GM19043 (cell line): ENCODE data around the gene FREM3.

Experiments
- ATAC-seq: cut with Tn5 transposase; IDR thresholded peaks from one replicate; pipeline ENCODE4 v1.9.1; 2021; ENCODE audit warnings: low read depth; ENCODE audit not compliant: unreplicated experiment

Gene FREM3

GRCh38 chr4:143668930-143669552 is 31.4 kb downstream of the FREM3 start:
- ATAC-seq: peak; percentile 92

- no peak for ATAC-seq
Observed at GRCh38 chr4:143667461-143667860, 33.0 kb downstream of the FREM3 start.

GRCh38 chr4:143658336-143658735 is 42.1 kb downstream of the FREM3 start:
- no peak for ATAC-seq

GRCh38 chr4:143654571-143654970 is 45.9 kb downstream of the FREM3 start:
- ATAC-seq: no peak

GRCh38 chr4:143653031-143653430 is 47.4 kb downstream of the FREM3 start:
- ATAC-seq: no peak

- ATAC-seq: no peak
Observed at GRCh38 chr4:143643399-143643798, 57.1 kb downstream of the FREM3 start.

- ATAC-seq: no peak
Observed at GRCh38 chr4:143642611-143643010, 57.9 kb downstream of the FREM3 start.

- no peak for ATAC-seq
Observed at GRCh38 chr4:143641361-143641760, 59.1 kb downstream of the FREM3 start.

- ATAC-seq: no peak
Observed at GRCh38 chr4:143634763-143635162, 65.7 kb downstream of the FREM3 start.

- no peak for ATAC-seq
Observed at GRCh38 chr4:143633833-143634232, 66.6 kb downstream of the FREM3 start.

GRCh38 chr4:143626134-143626911 is 74.2 kb downstream of the FREM3 start:
- no peak for ATAC-seq

GRCh38 chr4:143625632-143626031 is 74.8 kb downstream of the FREM3 start:
- ATAC-seq: no peak

GRCh38 chr4:143623896-143624295 is 76.6 kb downstream of the FREM3 start:
- no peak for ATAC-seq

- ATAC-seq: no peak
Observed at GRCh38 chr4:143618811-143619210, 81.7 kb downstream of the FREM3 start.

- ATAC-seq: no peak
Observed at GRCh38 chr4:143617994-143618679, 82.3 kb downstream of the FREM3 start.

- peak; percentile 94 for ATAC-seq
Observed at GRCh38 chr4:143616771-143617170, 83.7 kb downstream of the FREM3 start.

GRCh38 chr4:143609492-143609891 is 91.0 kb downstream of the FREM3 start:
- ATAC-seq: no peak

GRCh38 chr4:143606480-143606879 is 94.0 kb downstream of the FREM3 start:
- no peak for ATAC-seq

GRCh38 chr4:143599827-143600226 is 100.6 kb downstream of the FREM3 start:
- ATAC-seq: no peak

- ATAC-seq: no peak
Observed at GRCh38 chr4:143598816-143599215, 101.7 kb downstream of the FREM3 start.

- ATAC-seq: no peak
Observed at GRCh38 chr4:143597276-143597675, 103.2 kb downstream of the FREM3 start.

GRCh38 chr4:143587703-143588102 is 112.8 kb downstream of the FREM3 start:
- ATAC-seq: no peak
